IPS DF 4.7 (cell line): ENCODE results near the gene HTT.

Source experiments
- DNase-seq: peaks from one replicate; pipeline ENCODE4 v3.0.0-alpha.2; 2013; ENCODE audit warnings: low spot score; ENCODE audit errors: extremely low read depth

The HTT gene

DNA sequence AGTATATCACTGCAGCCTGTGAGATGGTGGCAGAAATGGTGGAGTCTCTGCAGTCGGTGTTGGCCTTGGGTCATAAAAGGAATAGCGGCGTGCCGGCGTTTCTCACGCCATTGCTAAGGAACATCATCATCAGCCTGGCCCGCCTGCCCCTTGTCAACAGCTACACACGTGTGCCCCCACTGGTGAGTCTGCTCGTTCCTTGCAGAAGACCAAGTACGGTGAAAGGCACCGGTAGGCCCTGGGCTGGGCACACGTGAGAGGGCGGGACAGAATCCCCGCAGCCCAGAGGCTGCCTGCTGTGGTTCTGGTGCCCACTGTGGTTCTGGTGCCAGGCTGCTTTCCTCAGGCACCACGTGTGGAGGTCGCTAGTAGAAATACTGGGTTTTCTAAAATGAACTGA lies 143.3 kb downstream of the HTT start:
- DNase-seq, result no peak

DNA sequence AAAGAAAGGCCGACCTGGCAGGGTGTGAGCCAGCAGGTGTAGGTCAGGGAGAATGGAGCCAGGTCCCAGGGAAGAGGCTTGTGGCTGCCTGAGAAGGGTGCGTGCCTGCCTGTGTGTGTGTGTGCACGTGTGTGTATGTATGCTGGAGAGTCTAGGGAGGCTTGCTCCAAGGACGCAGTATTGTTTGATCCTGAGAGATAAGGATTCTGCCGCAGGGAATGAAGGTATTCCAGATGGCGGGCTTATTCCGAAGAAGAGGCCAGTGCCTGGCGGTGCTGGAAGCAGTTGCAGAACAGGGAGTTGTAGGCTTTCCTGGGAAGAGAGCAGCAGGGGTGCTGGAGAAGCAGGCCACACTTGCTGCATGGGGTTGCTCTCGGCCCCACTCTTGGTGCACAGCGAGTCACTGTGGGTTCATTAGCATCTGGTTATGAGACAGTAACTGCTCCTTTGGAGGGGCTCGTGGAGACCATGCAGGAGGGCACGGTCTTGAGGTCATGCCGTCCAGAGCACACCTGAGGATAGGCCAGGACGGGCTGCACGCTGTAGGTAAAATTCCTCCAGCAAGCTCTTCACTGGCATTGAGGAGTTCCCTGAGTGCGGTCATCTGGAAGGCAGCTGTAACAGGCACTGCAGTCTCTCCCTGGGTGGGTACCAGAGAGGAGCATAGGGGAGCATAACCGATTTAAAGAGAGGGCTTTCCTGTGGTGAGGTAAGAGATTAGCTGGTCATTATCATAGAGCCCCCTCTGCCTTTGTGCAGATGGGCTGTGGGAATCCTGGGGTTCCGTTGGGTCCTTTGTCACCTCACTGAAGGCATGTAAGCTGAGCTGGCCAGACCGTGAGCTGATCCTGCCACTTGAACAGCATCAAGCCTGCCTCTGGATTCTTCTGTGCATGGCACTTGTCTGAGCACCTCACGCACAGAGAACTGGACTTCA lies 144.6 kb downstream of the HTT start:
- no peak for DNase-seq

DNA sequence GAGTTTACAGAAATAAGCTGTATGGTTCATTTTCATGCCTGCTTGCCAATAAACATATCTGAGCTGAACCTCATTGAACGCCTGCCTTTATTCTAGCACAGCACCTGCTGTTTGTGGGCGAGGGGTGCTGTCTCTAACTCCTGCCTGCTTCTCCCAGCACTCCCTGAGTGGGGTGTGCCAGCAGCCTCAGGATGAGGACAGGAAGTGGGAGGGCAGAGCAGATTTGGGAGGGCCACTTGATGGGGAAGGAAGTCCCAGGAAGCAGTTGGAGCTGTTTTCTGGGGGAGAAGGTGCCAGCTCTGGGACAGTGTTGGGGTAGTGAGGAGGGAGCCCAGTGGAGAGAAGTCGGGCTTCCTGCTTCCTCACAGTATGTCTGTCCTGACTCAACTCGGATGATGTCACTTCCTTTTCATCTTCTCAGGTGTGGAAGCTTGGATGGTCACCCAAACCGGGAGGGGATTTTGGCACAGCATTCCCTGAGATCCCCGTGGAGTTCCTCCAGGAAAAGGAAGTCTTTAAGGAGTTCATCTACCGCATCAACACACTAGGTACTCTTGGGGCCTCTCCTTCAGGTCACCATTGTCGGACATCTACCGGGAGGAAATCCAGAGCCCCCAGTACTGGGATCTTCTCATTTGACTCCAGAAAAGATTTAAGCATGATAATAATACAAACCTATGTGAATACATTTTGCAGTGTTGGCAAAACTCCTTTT lies 145.4 kb downstream of the HTT start:
- DNase-seq, result no peak

DNA sequence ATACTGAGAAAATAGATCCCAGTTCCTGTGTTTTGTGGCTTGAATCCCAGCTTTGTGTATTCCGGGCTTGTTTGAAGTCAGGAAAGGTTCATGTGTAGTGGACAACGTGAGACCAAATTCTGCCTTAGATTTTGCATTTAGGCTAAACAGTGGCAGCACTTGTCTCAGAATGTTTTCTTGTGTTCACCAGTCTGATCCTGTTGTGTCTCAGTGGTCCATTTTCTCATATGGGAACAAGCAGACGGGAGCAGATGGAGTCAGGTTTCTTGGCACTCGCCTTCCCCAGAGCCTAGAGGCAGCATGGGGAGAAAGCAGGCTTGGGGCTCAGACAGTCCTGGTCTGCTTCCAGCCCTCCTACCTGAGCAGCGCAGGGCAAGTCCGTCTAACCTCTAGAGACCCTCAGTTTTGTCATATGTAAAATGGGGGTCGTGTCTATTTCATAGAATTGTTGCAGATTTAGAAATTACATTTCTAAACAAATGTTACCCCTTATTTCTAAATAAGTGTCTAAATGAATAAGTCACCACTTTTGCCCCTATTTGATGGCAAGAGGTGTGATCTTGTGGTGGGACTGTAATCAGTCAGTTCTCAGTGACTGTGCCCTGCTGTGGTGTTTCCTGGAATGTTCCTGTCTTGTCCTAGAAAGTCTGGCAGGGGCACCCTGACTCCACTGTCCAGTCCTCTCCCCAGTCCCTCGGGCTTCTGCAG lies 146.1 kb downstream of the HTT start:
- no peak for DNase-seq

DNA sequence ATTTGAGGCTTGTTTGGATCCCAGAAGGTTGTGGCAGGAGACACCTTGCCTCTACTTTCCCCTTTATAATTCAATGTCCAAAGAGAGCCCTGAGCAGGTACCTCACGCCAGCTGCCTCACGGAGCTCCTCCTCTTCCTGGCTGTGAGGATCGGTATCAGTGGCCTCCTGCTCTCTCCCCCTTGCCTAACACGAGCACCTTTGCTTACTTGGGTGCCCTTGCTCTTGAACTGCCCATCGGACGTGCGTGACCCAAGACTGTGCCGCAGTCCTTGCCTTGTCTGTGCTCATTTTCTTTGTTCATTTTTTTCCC lies 146.7 kb downstream of the HTT start:
- no peak for DNase-seq

DNA sequence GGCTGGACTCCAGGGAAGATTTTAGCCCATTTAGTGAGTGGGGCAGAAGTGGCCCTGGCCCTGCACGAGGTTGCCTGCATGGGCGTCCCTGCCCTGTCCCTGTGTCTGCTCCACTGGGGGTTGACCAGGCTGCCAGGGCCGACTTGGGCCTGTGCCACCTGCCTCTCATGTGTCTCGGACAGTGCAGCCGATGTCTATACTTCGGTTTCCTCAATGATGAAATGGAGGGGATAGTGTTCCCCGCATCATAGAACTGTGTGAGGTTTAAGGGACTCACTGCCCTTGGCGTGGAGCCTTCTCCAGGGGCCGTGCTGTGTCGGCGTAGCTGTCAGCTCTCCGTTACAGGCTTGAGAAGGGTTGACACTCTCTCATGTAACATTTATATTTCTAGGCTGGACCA lies 147.5 kb downstream of the HTT start:
- DNase-seq, result no peak

DNA sequence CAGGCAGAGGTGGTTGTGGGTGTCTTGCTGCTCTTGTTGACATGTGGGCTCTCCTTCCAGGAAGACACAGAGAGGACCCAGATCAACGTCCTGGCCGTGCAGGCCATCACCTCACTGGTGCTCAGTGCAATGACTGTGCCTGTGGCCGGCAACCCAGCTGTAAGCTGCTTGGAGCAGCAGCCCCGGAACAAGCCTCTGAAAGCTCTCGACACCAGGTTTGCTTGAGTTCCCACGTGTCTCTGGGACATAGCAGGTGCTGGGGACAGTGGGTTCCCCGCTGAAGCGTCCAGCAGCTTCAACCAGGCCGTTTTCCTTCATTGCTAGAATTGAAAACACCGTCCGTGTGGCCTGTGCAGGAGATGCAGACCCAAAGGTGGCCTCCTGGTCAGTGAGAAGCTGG lies 148.9 kb downstream of the HTT start:
- DNase-seq, result no peak

DNA sequence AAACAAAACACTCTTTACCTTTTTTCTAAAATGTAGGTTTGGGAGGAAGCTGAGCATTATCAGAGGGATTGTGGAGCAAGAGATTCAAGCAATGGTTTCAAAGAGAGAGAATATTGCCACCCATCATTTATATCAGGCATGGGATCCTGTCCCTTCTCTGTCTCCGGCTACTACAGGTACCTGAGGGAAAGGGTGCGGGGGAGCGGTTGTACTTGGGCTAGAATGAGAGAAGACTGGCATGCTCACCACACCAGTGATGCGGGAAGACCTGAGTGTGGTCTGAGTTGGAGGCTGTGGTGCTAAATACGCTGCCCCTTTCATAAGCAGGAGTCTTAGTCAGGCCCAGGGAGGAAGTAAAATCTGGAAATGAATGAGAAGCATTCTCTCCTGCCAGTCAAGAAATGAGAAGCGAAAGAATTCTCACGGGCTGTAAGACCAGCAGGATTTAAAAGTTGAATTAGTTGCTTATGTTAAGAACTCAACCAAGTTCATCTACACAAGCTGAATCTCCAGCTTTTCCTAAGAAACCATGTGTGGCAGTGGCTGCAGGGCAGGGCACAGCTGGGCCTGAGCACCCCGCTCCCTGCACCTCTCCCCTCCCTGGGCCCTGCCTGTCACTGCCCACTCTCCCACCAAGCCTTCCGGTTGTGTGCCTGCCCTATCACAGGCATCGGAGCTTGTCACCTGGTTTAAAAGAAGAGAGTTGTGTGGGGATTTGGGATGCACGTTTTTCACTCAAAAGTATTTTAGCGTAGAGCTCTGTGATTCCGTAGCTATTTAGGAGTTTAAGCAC lies 149.7 kb downstream of the HTT start:
- DNase-seq, result no peak

DNA sequence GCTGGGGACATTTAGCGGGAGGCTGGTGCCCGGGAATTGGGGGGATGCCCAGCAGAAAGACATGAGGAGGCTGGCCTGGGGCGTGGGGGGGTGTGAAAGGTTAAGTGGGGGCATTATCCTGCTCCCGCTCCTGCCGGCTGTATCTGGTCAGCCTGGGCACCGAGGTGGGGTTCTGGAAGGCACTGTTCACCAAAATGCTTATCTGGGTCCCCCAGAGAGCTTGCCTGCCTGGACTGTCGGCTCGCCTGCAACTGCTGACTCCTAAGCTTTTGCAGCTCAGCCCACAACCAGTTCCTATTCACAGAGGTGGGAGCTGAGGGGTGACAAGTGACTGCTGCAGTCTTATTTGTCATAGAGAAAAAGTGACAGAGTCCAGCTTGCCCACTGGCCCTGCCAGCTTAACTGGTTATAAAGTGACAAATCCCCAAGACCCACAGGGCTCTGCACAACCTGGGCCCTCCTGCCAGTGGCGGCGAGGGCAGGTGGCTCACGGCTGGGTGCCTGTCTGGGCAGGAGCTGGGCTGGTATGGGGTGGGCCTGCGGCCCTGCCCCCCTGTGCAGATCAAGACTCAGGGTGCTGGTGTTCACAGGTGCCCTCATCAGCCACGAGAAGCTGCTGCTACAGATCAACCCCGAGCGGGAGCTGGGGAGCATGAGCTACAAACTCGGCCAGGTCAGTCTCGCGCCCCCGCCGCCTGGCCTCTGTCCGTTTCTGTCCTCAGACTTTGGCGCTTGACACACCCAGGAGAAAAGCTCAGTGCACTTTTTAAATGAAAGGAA lies 150.8 kb downstream of the HTT start:
- no peak for DNase-seq

DNA sequence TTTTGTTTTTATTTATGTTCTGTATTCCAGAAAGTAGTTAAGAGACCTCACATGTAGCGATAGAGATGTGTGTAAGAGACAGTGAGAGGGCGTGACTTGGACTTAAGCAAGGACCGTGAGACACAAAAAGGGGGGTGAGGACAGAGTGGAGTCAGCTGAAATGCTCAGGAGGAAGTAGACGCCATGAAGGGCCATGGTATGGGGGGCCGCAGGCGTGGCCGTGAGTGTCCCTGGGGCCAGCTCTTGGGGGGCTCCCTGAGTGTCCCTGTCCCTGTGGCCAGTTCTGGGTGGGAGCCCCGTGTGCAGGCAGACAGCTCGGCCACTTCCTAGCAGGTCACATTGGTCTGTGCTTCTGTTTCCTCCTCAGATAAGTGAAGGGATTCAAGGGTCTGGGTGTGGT lies 151.5 kb downstream of the HTT start:
- no peak for DNase-seq

DNA sequence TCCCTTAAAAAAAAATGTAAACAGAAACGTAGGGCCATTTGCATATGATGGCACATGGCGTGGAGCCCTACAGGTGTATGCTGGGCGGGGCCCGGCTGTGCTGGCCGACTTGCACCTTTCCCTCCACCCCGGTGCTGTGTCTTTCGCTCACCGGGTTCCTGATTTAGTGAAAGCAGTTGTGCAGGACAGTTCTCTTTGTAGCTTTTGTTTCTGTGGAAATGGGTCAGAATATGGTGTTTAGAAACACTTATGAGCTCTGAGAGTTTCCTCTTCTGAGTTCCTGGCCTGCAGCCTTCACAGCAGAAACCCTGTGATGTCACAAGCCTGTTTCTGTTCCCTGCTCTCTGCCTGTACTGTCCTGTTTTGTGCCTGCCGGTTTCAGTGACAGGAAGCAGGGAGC lies 152.0 kb downstream of the HTT start:
- no peak for DNase-seq

DNA sequence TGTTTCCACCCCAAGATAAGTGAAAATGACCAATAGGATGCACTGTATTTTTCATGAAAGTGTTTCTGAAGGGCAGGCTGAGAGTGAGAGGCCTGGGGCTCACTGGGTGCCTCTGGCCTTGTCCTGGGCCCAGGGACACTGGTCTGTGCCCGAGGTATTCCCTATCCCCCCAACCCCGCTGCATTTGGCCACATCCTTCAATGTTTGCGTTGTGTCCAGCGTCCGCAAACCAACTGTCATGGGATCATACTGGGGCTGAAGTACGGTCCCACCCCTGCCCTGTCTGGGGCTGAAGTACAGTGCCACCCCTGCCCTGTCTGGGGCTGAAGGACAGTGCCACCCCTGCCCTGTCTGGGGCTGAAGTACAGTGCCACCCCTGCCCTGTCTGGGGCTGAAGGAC lies 152.5 kb downstream of the HTT start:
- no peak for DNase-seq

DNA sequence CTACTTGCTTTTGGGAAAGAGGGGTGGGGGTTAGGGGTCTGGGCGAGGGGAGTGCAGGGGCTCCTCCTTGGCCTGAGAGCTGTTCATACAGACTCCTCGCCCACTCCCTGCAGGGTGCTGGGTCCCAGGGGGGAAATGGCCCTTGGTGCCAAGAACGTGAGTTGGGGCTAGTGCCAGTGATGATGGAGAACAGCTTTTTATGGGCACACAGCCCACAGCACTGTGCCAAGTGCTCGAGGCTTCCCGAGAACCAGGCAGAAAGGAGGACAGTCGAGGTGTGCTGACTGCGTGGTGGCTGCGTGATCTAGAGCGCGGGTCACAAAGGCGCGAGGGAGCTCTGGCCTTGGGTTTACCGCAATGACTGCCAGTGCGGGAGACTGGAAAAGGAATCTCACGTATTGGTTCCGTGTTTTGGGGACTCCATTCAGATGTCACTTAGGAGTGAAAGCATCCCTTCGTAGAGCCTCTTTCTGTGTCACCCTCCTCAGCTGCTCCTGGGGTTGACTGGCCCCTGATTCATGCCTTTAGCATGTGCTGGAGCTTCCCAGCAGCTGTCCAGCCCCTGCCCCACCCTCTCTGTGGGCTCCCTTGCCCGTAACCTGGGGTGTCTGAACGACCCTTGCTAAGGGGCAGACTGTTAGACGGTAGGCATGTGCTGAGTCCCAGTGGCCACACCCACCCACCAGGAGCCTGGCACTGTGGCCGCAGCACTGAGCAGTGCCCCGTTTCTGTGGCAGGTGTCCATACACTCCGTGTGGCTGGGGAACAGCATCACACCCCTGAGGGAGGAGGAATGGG lies 153.6 kb downstream of the HTT start:
- no peak for DNase-seq

DNA sequence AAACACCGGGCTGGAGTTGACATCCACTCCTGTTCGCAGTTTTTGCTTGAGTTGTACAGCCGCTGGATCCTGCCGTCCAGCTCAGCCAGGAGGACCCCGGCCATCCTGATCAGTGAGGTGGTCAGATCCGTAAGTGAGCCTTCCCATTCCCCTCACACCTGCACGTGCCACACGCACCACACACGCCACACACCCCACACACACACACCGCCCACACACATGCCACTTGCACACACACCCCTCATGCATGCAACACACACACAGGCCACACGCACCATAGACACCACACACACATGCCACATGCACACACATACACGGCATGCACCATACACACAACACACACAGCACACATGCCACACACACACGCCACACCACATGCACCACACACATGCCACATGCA lies 154.4 kb downstream of the HTT start:
- no peak for DNase-seq

DNA sequence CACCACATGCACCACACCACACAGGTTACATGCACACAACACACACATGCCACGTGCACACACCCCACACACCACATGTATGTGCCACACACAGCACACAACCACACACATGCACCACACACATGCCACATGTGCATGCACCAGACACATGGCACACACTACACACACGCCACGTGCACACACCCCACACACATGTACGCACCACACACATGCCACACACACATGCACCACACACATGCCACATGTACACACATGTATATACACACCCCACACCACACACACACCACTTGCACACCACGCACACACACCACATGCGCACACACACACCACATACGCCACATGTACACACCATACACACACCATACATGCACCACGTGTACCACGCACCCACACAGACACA lies 154.8 kb downstream of the HTT start:
- no peak for DNase-seq

DNA sequence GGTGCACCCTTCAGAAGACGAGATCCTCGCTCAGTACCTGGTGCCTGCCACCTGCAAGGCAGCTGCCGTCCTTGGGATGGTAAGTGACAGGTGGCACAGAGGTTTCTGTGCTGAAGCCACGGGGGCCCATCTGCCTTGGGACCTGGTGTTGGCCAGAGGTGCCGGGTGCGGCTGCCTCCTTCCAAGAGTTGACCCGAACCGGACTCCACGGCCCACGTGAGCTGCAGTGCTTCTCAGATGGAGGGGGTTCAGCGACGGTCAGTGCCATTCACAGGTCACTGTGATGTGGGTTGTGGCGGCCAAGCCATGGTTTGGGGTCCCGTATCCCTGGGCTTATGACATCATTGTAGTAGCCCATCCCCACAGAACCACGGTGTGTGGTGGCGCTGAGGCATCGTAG lies 155.5 kb downstream of the HTT start:
- no peak for DNase-seq

DNA sequence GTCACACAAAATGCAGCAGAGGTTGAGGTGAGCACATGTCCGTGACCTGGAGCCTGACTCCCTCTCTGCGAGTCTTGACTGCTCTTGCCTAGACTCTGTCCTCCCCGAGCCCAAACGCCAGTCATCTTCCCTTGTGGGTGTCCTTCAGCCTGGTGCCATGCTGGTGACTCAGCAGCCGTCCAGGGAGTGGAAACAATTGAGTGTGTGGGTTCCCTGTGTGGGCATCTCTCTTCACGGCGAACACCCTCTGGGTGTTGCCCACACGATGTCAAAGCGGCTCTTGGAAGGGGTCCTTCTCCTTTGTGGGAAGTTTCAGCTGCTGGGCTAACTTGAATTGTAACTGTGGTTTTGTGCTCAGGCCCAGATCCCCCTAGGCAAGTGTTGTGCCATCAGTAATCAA lies 157.0 kb downstream of the HTT start:
- no peak for DNase-seq

DNA sequence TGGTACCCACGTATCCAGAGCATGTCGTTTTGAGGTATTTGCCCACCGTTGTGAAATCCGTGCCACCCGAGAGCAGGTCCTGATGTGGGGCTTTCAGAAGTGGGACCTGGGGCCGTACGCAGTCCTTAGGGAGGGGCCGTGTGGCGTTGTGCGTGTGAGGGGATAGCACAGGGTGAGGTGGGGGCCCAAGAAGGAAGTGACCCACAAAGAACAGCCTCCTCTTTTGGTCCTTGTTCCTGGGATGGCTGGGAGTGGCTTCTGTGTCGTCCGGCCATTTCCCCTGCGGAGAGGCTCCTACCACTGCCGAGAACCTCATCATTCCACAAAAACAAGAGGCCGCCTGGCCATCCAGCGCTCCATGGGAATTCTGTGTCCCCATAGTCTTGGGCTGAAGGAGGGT lies 157.5 kb downstream of the HTT start:
- no peak for DNase-seq

DNA sequence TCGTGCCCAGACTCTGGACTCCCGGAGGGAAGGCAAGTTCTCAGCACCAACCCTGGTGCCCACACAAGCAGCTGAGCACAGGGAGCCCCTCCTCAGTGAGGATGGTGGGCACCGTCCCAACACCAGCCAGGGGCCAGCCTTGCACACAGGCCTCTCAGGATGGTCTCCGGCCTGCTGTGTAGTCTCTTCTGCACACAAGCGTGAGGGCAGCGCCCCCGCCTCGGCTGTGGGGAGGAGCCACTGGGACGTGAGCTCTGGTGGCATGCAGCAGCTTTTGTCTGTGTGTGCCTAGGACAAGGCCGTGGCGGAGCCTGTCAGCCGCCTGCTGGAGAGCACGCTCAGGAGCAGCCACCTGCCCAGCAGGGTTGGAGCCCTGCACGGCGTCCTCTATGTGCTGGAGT lies 158.4 kb downstream of the HTT start:
- DNase-seq, result no peak
